HG02678 (cell line): Measurements from ENCODE around the gene FOXP1.

ENCODE experiments used
- ATAC-seq: cut with Tn5 transposase; IDR thresholded peaks from one replicate; pipeline ENCODE4 v1.9.1; 2021; ENCODE audit warnings: mild to moderate bottlenecking, moderate library complexity; ENCODE audit not compliant: unreplicated experiment

The FOXP1 gene

GRCh38 chr3:71316066-71316777 is 267.3 kb downstream of the FOXP1 start:
- ATAC-seq, result no peak

DNA sequence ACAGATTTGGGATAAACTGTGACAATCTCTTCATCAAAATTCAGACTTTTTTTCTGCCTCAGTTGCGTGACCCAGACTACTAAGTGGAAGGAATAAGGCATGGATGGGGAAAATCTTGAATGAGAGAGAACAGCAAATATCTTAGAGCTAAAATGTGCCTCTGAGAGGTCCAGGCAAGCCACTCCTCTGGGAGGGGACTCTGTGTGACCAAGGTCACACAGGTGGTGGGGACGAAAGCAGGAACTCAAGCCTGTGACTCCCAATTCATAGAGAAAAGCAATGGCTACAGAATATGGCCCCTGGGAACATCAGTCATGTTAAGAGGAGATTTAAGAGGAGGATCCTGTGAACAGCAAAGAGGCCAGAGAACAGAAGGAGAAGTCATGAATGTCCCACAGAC is 268.1 kb downstream of the FOXP1 start:
- no peak for ATAC-seq

DNA sequence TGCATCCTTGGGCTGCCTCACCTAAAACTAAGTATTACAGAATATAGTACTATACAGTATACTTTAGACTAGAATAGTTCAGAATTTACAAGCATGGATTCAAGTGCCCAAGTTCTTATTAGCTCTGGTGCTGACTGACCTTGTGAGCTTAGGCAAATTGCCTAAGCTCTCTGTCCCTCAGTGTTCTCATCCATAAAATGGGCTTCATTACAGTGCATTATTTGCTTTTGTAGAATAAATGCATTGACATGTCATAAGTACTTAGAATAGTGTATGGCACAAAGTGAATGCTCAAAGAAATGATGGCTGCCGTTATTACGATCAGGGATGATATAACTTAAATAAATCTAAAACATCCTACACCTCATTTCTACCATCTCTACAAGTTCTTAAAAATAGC is 269.7 kb downstream of the FOXP1 start:
- no peak for ATAC-seq

DNA sequence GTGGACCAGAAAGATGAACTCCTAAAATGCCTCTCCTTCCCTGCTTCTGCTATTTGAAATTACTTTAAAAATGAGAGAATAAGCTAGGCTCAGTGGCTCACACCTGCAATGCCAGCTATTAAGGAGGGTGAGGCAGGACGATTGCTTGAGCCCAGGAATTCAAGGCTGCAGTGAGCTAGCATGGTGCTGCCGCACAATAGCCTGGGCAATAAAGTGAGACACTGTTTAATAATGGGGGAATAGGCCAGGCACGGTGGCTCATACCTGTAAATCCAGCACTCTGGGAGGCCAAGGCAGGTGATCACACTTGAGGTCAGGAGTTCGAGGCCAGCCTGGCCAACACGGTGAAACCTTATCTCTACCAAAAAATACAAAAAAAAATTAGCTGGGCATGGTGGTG is 271.1 kb downstream of the FOXP1 start:
- no peak for ATAC-seq

GRCh38 chr3:71311661-71312046 is 271.9 kb downstream of the FOXP1 start:
- no peak for ATAC-seq

- no peak for ATAC-seq
These were observed 272.4 kb downstream of the FOXP1 start for GRCh38 chr3:71310980-71311660.

DNA sequence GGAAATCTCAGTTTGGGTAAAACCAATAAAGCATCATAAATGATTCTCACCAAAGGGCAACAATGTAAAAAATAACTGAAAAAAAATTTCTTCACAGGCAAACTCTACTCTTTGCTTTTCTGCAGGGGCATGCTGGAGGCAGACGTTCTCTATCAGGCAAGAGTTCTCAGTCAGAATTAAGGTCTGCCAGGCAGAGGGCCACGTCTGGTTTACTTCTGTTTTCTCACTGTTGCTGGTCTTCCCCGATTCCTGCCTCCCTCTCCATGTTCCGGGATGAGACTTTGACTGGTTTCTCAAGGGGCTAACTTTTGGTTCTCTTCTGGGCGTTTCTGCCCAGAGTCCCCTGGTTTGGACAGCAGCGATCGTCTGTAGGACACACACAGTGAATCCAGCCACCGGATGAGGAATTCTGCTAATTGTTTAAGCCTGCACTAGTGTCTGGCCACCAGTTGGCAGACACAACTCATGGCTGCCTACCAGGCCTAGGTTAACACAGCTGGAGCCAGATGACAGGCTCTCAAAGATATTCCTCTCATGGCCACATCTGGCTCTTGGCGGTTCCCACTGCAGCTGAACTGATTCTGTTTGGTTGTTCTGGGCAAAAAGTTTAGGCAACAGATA is 273.1 kb downstream of the FOXP1 start:
- no peak for ATAC-seq

GRCh38 chr3:71309886-71310285 is 273.6 kb downstream of the FOXP1 start:
- no peak for ATAC-seq

DNA sequence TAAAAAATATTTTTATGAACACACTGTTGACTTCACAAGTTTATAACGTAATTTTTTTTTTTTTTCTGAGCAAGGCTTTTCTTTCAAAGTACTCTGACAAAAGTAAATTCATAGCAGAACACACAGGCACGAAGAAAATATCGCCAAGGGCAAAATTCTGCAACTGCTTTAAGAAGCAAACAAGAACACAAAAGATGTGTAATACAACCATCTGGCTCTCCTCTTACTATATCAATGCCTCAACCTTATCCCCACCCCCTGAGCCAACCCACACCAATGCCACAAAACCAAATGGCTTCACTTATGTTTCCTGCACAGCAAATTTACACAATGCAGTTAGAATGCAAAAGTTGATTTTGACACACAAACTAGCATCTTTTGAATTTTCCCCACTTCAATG is 274.2 kb downstream of the FOXP1 start:
- no peak for ATAC-seq

- no peak for ATAC-seq
These were observed 274.7 kb downstream of the FOXP1 start for GRCh38 chr3:71308836-71309235.

DNA sequence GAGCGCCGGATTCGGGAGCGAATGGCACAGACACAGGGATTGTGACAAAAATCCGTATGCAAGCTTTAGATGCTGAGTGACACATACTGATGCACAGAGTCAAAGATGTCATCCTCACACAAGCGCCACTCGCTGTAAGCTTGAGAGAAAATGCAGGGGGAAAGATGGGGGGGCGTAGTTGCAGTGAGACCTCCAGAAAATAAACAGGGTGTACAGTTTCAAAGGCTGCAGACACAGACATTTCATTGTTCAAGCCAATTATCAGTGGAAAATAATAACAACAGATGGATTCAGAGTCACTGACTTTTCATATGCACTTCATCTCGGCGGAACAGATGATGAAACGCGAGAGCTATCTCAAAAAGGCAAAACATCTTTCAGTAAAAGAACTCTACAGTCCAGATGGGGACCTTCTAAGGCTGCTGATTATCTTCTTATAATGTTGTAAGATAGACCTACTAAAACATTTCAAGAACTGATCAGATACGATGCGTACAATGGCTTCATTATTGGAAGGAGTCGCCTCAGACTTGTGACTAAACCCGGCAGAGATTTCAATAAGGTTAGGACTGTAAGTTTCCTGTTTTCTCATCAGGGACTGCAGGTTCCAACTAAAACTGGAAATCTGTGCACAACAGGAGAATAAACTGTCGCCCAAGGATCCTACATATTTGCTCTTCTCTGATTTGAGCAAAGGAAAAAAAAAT is 275.4 kb downstream of the FOXP1 start:
- ATAC-seq, result no peak

GRCh38 chr3:71305231-71306206 is 278.0 kb downstream of the FOXP1 start:
- no peak for ATAC-seq

DNA sequence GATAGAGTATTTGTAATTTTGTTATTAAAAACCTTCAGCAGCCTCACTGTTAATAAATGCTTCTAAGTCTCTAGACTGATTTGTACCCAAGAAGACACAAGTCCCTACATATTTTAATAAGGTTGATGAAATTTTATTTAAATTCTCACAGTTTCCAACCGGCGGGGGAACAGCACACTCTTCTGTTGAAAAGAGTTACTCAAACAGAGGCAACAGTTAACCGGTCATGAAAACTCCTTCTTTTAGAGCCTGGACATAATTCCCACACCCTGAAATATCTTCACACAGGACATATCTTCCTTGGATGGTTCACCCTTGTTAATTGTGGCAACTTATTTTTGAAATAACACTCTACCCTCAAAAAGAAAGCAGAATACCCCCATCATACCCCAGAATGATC is 278.8 kb downstream of the FOXP1 start:
- ATAC-seq, result no peak

DNA sequence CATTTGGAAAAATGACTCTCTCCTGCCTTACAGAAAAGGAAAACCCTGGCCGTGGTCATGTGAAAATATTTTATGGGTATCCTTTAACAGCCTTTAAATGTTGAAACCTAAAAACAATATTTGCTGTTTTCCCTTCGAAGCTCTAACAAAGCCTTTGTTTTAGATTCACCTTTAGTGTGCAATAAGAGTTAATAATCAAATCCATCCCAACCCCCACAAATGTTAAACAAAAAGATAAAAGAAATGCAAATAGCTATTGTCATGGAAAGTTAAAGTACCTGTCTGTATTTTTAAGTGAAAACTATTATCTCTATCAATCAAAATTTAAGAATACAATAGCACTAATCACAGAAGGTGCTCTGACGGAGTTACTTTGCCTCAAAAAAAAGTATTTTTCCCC is 279.3 kb downstream of the FOXP1 start:
- no peak for ATAC-seq

DNA sequence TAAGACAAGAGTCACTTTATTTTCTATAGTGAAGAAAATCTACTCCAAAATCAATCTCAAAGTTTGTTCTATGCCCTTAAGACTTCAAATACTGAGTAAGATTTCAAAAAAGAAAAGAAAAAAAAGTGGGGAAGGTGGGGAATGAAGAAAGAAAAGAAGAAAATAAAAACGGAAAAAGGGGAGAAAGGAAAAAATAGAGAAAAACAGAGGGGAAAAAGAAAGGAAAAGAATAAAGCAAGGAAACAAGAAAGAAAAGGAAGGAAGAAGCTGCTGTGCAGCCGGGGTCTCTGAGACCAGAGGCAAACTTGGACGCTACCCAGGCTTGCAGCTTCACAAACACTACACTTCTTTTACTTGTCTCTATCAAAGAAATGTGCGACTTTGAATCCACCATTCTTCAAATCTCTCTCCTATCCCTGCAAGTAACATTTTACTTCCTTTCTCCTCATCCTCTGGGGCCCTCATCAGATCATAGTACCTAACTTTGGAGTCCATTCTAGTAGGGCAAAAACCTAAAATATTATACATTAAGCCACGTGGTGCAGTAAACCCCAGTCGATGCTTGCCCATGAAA is 279.8 kb downstream of the FOXP1 start:
- no peak for ATAC-seq

GRCh38 chr3:71302604-71303003 is 280.9 kb downstream of the FOXP1 start:
- ATAC-seq, result no peak

- no peak for ATAC-seq
These were observed 282.6 kb downstream of the FOXP1 start for GRCh38 chr3:71300951-71301393.

GRCh38 chr3:71299160-71299559 is 284.4 kb downstream of the FOXP1 start:
- ATAC-seq, result no peak

DNA sequence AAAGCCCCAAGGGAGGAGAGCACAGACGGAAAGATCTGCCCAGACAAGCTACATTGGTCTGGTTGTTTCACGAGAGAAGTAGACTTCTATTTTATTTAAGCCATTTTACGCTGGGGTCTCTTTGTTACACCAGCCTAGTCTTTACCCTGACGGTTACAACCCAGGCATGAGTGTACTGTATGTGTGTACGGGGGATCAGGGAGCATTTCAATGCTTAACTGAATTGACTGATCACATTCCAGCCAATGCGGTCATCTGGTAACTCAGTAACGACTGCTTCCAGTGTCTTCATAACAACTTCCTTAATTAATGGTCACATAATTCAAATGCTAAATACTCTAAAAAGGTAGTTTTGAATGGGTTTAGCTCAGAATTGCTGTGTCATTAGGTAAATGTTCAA is 288.6 kb downstream of the FOXP1 start:
- ATAC-seq, result no peak

DNA sequence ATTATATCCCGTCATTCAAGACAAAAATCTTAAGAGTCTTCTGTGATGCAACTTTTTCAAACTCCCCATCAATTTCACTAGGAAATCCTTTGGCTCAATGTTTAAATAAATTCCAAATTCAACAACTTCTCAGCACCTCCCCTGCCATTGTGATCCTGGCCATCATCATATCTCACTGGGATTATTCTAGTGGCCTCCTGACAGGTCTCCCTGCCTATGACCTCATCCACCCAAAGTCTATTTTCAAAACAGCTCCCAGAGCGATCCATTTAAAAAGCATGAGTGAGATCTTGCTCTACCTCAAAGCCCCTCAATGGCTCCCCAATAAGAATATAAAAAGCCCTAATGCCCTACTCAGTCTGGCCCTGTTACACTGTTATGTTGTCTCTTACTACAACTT is 293.2 kb downstream of the FOXP1 start:
- no peak for ATAC-seq
